H9 (cell line): ENCODE results near the gene PDE6D. TPM values are rescaled to one million over a fixed set of nuclear protein-coding genes. Genes with fewer than 3 reads are reported as not detected.

Experiments used
- DNase-seq: peaks from one replicate; pipeline ENCODE4 v3.0.0-alpha.2; 2017
- H2AFZ ChIP-seq: one replicate; pipeline ENCODE4 v1.6.1; 2013; ENCODE audit warnings: mild to moderate bottlenecking, low read length, control low read depth, moderate library complexity
- H2AK5ac ChIP-seq: 2 replicates; pipeline ENCODE4 v1.6.1; 2013; ENCODE audit warnings: low read length, control low read depth, mixed read lengths; ENCODE audit not compliant: insufficient read length
- H2BK120ac ChIP-seq: one replicate; pipeline ENCODE4 v1.6.1; 2013; ENCODE audit warnings: low read depth, mild to moderate bottlenecking, low read length, control low read depth, inconsistent platforms; ENCODE audit not compliant: poor library complexity, severe bottlenecking
- H2BK12ac ChIP-seq: 2 replicates; pipeline ENCODE4 v1.6.1; 2013; ENCODE audit warnings: low read length, control low read depth, mixed read lengths, low read depth; ENCODE audit not compliant: insufficient read length
- H2BK15ac ChIP-seq: 2 replicates; pipeline ENCODE4 v1.6.1; 2013; ENCODE audit warnings: low read depth, low read length, control low read depth
- H2BK20ac ChIP-seq: one replicate; pipeline ENCODE4 v1.6.1; 2013; ENCODE audit warnings: low read depth, mild to moderate bottlenecking, low read length, control low read depth, inconsistent platforms; ENCODE audit not compliant: poor library complexity, severe bottlenecking
- H2BK5ac ChIP-seq: 2 replicates; pipeline ENCODE4 v1.6.1; 2013; ENCODE audit warnings: low read length, control low read depth, mixed read lengths; ENCODE audit not compliant: insufficient read length
- H3K14ac ChIP-seq: 2 replicates; pipeline ENCODE4 v1.6.1; 2013; ENCODE audit warnings: low read length, control low read depth; ENCODE audit not compliant: insufficient read depth
- H3K18ac ChIP-seq: 2 replicates; pipeline ENCODE4 v1.6.1; 2013; ENCODE audit warnings: low read depth, mild to moderate bottlenecking, mixed read lengths, low read length, control low read depth; ENCODE audit not compliant: insufficient read length
- H3K23ac ChIP-seq: 2 replicates; pipeline ENCODE4 v1.6.1; 2013; ENCODE audit warnings: low read length, control low read depth, mixed read lengths, low read depth; ENCODE audit not compliant: insufficient read length
- H3K23me2 ChIP-seq: 2 replicates; pipeline ENCODE4 v1.6.1; 2013; ENCODE audit warnings: low read depth, mild to moderate bottlenecking, mixed read lengths, low read length, control low read depth; ENCODE audit not compliant: insufficient read length, poor library complexity, severe bottlenecking
- H3K27ac ChIP-seq: 2 replicates; pipeline ENCODE4 v1.5.1; 2013; ENCODE audit warnings: low read length, control low read depth, mixed read lengths, low read depth; ENCODE audit not compliant: insufficient read length
- H3K27me3 ChIP-seq: 2 replicates; pipeline ENCODE4 v1.6.1; 2013; ENCODE audit warnings: low read length, control low read depth, inconsistent platforms; ENCODE audit not compliant: insufficient read depth
- H3K4ac ChIP-seq: 2 replicates; pipeline ENCODE4 v1.6.1; 2013; ENCODE audit warnings: low read depth, mild to moderate bottlenecking, control low read depth, inconsistent platforms, low read length, moderate library complexity
- H3K4me1 ChIP-seq: 2 replicates; pipeline ENCODE4 v1.6.1; 2013; ENCODE audit warnings: low read length, control low read depth, inconsistent platforms; ENCODE audit not compliant: insufficient read depth
- H3K4me2 ChIP-seq: 2 replicates; pipeline ENCODE4 v1.6.1; 2013; ENCODE audit warnings: low read length, control low read depth, mixed read lengths; ENCODE audit not compliant: insufficient read length, insufficient read depth
- H3K56ac ChIP-seq: 2 replicates; pipeline ENCODE4 v1.6.1; 2013; ENCODE audit warnings: low read depth, mild to moderate bottlenecking, mixed read lengths, low read length, control low read depth; ENCODE audit not compliant: insufficient read length
- H3K79me1 ChIP-seq: 2 replicates; pipeline ENCODE4 v1.6.1; 2013; ENCODE audit warnings: low read depth, mild to moderate bottlenecking, moderate library complexity, low read length, control low read depth, inconsistent platforms; ENCODE audit not compliant: insufficient read depth, poor library complexity, severe bottlenecking
- H3K79me2 ChIP-seq: 2 replicates; pipeline ENCODE4 v1.6.1; 2013; ENCODE audit warnings: low read length, control low read depth, inconsistent platforms; ENCODE audit not compliant: insufficient read depth
- H3K9ac ChIP-seq: 2 replicates; pipeline ENCODE4 v1.6.1; 2013; ENCODE audit warnings: low read length, control low read depth, mixed read lengths; ENCODE audit not compliant: insufficient read length; ENCODE audit errors: extremely low read depth
- H3K9me3 ChIP-seq: one replicate; pipeline ENCODE4 v1.6.1; 2013; ENCODE audit warnings: low read depth, low read length, inconsistent platforms; ENCODE audit not compliant: control insufficient read depth
- H3T11ph ChIP-seq: one replicate; pipeline ENCODE4 v1.6.1; 2013; ENCODE audit warnings: mild to moderate bottlenecking, low read length, control low read depth, inconsistent platforms
- H4K20me1 ChIP-seq: one replicate; pipeline ENCODE4 v1.6.1; 2013; ENCODE audit not compliant: control insufficient read depth, insufficient read length, insufficient read depth
- H4K5ac ChIP-seq: 2 replicates; pipeline ENCODE4 v1.6.1; 2013; ENCODE audit warnings: low read depth, mild to moderate bottlenecking, mixed read lengths, low read length, control low read depth; ENCODE audit not compliant: insufficient read length
- H4K8ac ChIP-seq: replicated peaks from 2 replicates; pipeline ENCODE4 v1.6.1; 2013; ENCODE audit warnings: low read length, control low read depth, mixed read lengths, low read depth; ENCODE audit not compliant: insufficient read length
- H4K91ac ChIP-seq: 2 replicates; pipeline ENCODE4 v1.6.1; 2013; ENCODE audit warnings: low read depth, mild to moderate bottlenecking, moderate library complexity, mixed read lengths, low read length, control low read depth; ENCODE audit not compliant: insufficient read length
- H3K27ac Mint-ChIP-seq, 3 experiments: 2 replicates in 2 of 3; 3 replicates in 1 of 3; pipeline ENCODE4 v1.8.0; 2020 to 2021; ENCODE audit warnings: mixed read lengths in 3 of 3, mild to moderate bottlenecking in 1 of 3, moderate library complexity in 1 of 3
- H3K27me3 Mint-ChIP-seq: 2 replicates; pipeline ENCODE4 v1.8.0; 2021; ENCODE audit warnings: low read depth, mild to moderate bottlenecking, moderate library complexity, mixed read lengths
- H3K36me3 Mint-ChIP-seq, 3 experiments: 2 replicates in 2 of 3; 3 replicates in 1 of 3; pipeline ENCODE4 v1.8.0; 2020 to 2021; ENCODE audit warnings: low read depth in 3 of 3, mixed read lengths in 3 of 3; ENCODE audit not compliant: insufficient read depth in 1 of 3
- H3K4me1 Mint-ChIP-seq, 2 experiments: 2 replicates each; pipeline ENCODE4 v1.8.0; 2020; ENCODE audit warnings: mixed read lengths in 2 of 2
- H3K4me3 Mint-ChIP-seq, 2 experiments: 2 replicates in 1 of 2; 3 replicates in 1 of 2; pipeline ENCODE4 v1.8.0; 2020 to 2021; ENCODE audit warnings: mild to moderate bottlenecking in 2 of 2, mixed read lengths in 2 of 2, moderate library complexity in 1 of 2
- H3K9me3 Mint-ChIP-seq, 2 experiments: 2 replicates in 1 of 2; 3 replicates in 1 of 2; pipeline ENCODE4 v1.8.0; 2020; ENCODE audit warnings: mild to moderate bottlenecking in 2 of 2, mixed read lengths in 2 of 2, moderate library complexity in 1 of 2
- CTCF ChIP-seq: fragments of 200-600 bp; sonication (generic); conservative IDR thresholded peaks from 3 replicates; pipeline ENCODE4 v1.8.0; 2021; ENCODE audit warnings: antibody characterized with exemption, mild to moderate bottlenecking
- WGBS: extraction: QIAGEN DNeasy Blood & Tissue Kit; methylation state at CpG from one replicate; pipeline ENCODE4 v1.1.7; 2013; ENCODE audit warnings: missing lambda C conversion rate, low lambda C conversion rate, mixed read lengths; ENCODE audit not compliant: insufficient read length; ENCODE audit errors: extremely low coverage; 5-methylcytosine and 5-hydroxymethylcytosine counted together
- total RNA-seq: library from RNA; stranded (reverse); gene quantifications from 2 replicates; pipeline ENCODE4 v1.2.1, GENCODE V29; 2021

Gene PDE6D
- total RNA-seq, 1 experiment from 2014 or later, result 33.7 TPM

GRCh38 chr2:231743376-231744116 is 37.5 kb downstream of the PDE6D start:
- no peak overlapping the region for H4K91ac ChIP-seq
- H3K56ac ChIP-seq, result no peak overlapping the region
- no peak overlapping the region for H3K9ac ChIP-seq
- no peak overlapping the region for H2AK5ac ChIP-seq
- H2BK120ac ChIP-seq, result no peak overlapping the region
- no peak overlapping the region for H3K23ac ChIP-seq
- H3K4me1 Mint-ChIP-seq, result peaks cover 30 to 34% of the 10 kb centered on the region in 2 experiments
- H2AFZ ChIP-seq, result no peak overlapping the region
- peak overlapping the region; percentile 81 for H4K8ac ChIP-seq
- H3K27me3 ChIP-seq, result no peaks in the 10 kb centered on the region
- no peak overlapping the region for H3K27ac ChIP-seq
- H3K4me1 ChIP-seq, result no peaks in the 10 kb centered on the region; the same call in 1 of the 2 replicates
- no peak overlapping the region for H3K14ac ChIP-seq
- H4K20me1 ChIP-seq, result no peaks in the 10 kb centered on the region
- no peak overlapping the region for H3K4me3 Mint-ChIP-seq
- WGBS, result no CpG with 5 or more reads among the region's 9 CpGs
- H3K23me2 ChIP-seq, result no peaks in the 10 kb centered on the region
- H3K4me2 ChIP-seq, result no peak overlapping the region
- no peaks in the 10 kb centered on the region for H3K9me3 ChIP-seq
- no peaks in the 10 kb centered on the region; the same call in 1 of the 2 replicates for H3K79me2 ChIP-seq
- no peak overlapping the region for H3K4ac ChIP-seq
- H3K79me1 ChIP-seq, result no peaks in the 10 kb centered on the region
- H2BK5ac ChIP-seq, result no peak overlapping the region
- H2BK20ac ChIP-seq, result no peak overlapping the region
- TF ChIP-seq CTCF, result no peak
- DNase-seq, result no peak
- H2BK15ac ChIP-seq, result no peak overlapping the region
- H3K18ac ChIP-seq, result peak overlapping the region; percentile 42
- peaks cover 3 to 8% (median 6%) of the 10 kb centered on the region in 3 experiments; a peak in 6 of 7 replicates for H3K36me3 Mint-ChIP-seq
- H4K5ac ChIP-seq, result no peak overlapping the region
- H2BK12ac ChIP-seq, result no peak overlapping the region
- H3K9me3 Mint-ChIP-seq, result no peaks in the 10 kb centered on the region
- no peaks in the 10 kb centered on the region for H3K27me3 Mint-ChIP-seq
- H3K27ac Mint-ChIP-seq, result peak overlapping the region in 2 of 3 experiments; percentile 0 to 14; a peak in 1 of 7 replicates
- H3T11ph ChIP-seq, result no peak overlapping the region
